ENCODE data around the gene SLC23A2. TPM values are rescaled to one million over a fixed set of nuclear protein-coding genes. Genes with fewer than 3 reads are reported as not detected.
A peak's percentile ranks its signal among the peaks of the same experiment; 100 is the strongest.
"Not testable (repeated sequence)": the region's sequence is repeated elsewhere in the genome, so short reads cannot be mapped to it uniquely, and the experiment has no call there.

SLC23A2 gene
- total RNA-seq, 2 experiments from 2014 or later, result 18.1 to 20.6 TPM

DNA sequence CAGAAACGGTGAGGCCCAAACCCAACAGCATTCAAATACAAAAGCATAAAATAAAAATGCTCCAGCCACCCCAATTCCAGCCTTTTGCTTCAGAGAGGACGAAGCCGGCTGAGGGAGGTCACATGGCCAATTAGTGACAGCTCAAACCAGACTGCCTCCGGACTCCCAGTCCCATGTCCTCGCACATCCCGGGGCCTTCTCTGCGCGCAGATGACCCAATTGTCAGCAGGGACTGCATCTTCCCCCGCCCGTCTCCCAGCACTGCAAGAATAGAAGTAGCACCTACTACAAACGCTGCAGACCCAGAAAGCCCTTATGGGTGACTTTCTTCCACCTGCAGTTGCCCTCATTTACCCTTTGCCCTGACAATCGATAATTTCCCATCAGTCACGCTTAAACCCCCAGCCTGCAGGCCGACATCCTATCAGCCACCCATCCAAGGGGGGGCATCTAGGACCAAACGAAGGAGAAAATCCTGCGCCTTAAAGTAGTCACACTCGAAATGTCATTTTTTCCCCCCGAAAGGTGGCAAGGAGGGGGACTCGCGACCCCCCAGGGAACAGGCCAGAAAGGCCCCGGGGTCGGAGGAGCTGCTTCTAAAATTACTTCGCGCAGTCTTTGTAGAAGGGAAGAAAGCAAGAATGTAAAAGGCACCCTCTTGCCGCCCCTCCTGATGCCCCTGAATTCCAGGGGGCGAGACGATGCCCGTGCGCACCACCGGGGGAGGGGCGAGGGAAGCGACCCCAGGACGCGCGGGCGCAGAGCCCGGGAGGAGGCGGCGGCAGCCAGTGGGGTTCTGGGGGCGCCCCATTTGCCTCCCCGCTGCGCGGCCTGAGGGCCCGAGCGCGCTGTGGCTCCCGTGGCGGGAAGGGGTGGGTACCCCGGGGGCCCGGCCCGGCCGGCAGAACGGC is 792 bp downstream of the SLC23A2 start:
- ChIA-PET CTCF (interaction anchor here (0.6 to 0.9 kb wide), 3 partner anchors 15 to 19 kb away, joined by 3 read pairs; no protein-coding TSS in a partner anchor), POLR2A (interaction anchor here (0.6 kb wide), 1 partner anchor 31 kb away, joined by 6 read pairs; no protein-coding TSS in a partner anchor)
- peak; percentile 21 for DNase-seq
- Mint-ChIP-seq H3K9me3 (peaks cover 2% of the 10 kb centered on the region), H3K27ac (peak overlapping the region; percentile 87), H3K4me3 (peak overlapping the region; percentile 87), H3K4me1 (peaks cover 40% of the 10 kb centered on the region), H3K36me3 (ENCODE audit: low read depth) (peaks cover 3% of the 10 kb centered on the region), H3K27me3 (peaks cover 7% of the 10 kb centered on the region)

DNA sequence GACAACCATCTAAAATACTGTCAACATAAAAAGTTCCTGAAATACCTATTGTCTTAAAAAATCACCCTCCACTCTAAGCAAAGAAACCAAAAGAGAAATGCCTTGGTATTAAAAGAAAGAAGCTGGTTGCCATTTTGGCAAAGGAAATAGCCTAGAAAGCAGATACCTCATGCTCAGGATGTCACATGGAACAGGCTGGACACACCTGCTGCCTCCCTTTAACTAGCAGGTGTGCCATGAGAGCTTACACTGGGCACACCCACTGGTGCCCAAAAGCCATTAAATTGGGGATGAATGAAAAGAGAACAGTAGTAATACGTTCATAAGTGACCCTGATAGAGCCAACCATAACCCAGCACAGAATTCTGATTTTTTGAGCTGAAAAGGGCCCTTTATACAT is 1.5 kb downstream of the SLC23A2 start:
- H3K27me3 Mint-ChIP-seq, result peaks cover 7% of the 10 kb centered on the region
- CTCF ChIA-PET, result interaction anchor here (0.6 to 0.9 kb wide), 2 partner anchors 15 to 16 kb away, joined by 3 read pairs; no protein-coding TSS in a partner anchor
- peaks cover 40% of the 10 kb centered on the region for H3K4me1 Mint-ChIP-seq
- POLR2A ChIA-PET, result interaction anchor here (0.6 kb wide), 1 partner anchor 314 kb away, joined by 3 read pairs; no protein-coding TSS in a partner anchor
- DNase-seq, result no peak
- H3K36me3 Mint-ChIP-seq (ENCODE audit: low read depth), result peaks cover 3% of the 10 kb centered on the region
- peak overlapping the region; percentile 87 for H3K4me3 Mint-ChIP-seq
- peak overlapping the region; percentile 87 for H3K27ac Mint-ChIP-seq
- H3K9me3 Mint-ChIP-seq, result peaks cover 2% of the 10 kb centered on the region

DNA sequence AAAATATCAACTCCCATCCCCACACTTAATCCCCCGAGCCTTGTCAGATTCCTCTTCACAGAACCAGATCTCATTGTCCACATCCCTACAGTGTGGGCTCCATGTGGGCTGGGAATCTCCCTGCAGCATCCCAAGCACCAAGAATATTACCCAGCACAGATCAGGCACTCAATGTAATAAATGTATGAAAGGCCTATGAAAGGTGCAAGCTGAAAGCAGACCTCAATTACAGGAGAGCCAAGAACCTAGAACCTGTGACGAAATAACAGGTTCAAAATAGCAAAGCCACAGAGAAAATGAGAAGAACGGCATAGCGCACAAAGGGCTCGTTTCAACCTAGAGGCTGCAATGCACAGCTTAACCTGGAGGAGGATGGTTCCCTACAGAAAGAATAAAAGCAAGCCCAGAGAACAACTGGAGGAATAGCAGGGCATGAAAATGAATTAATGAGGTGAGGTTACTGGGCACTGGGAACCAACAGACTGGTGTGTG is 3.1 kb downstream of the SLC23A2 start:
- POLR2A ChIA-PET, result no interaction called here
- CTCF ChIA-PET, result interaction anchor here (0.6 to 1.6 kb wide), 3 partner anchors 10 to 143 kb away, joined by 3 read pairs; no protein-coding TSS in a partner anchor
- H3K4me1 Mint-ChIP-seq, result peaks cover 38% of the 10 kb centered on the region
- DNase-seq, result no peak
- H3K9me3 Mint-ChIP-seq, result peaks cover 2% of the 10 kb centered on the region
- H3K36me3 Mint-ChIP-seq (ENCODE audit: low read depth), result peaks cover 3% of the 10 kb centered on the region
- H3K27me3 Mint-ChIP-seq, result peaks cover 2% of the 10 kb centered on the region
- H3K27ac Mint-ChIP-seq, result peak overlapping the region; percentile 0
- H3K4me3 Mint-ChIP-seq, result no peak overlapping the region

- H3K27ac Mint-ChIP-seq, result no peak overlapping the region
- CTCF ChIA-PET, result no interaction called here
- H3K4me3 Mint-ChIP-seq, result no peak overlapping the region
- DNase-seq, result no peak
- POLR2A ChIA-PET, result no interaction called here
- peaks cover 2% of the 10 kb centered on the region for H3K9me3 Mint-ChIP-seq
- H3K27me3 Mint-ChIP-seq, result no peaks in the 10 kb centered on the region
- peaks cover 3% of the 10 kb centered on the region for H3K36me3 Mint-ChIP-seq (ENCODE audit: low read depth)
- H3K4me1 Mint-ChIP-seq, result peaks cover 36% of the 10 kb centered on the region
These were observed 4.1 kb downstream of the SLC23A2 start for GRCh38 chr20:4997222-4997621.

GRCh38 chr20:4989570-4989969 is 11.7 kb downstream of the SLC23A2 start:
- CTCF ChIA-PET, result interaction anchor here (0.6 kb wide), 1 partner anchor 52 kb away, joined by 3 read pairs; no protein-coding TSS in a partner anchor

GRCh38 chr20:4987130-4987529 is 14.2 kb downstream of the SLC23A2 start:
- H3K4me3 Mint-ChIP-seq, result no peak overlapping the region
- no peaks in the 10 kb centered on the region for H3K27me3 Mint-ChIP-seq
- H3K9me3 Mint-ChIP-seq, result no peaks in the 10 kb centered on the region
- H3K36me3 Mint-ChIP-seq (ENCODE audit: low read depth), result peaks cover 3% of the 10 kb centered on the region
- POLR2A ChIA-PET, result no interaction called here
- DNase-seq, result no peak
- CTCF ChIA-PET, result no interaction called here
- peaks cover 13% of the 10 kb centered on the region for H3K4me1 Mint-ChIP-seq
- H3K27ac Mint-ChIP-seq, result no peak overlapping the region

More at GRCh38 chr20:4989570-4989969, 11.7 kb downstream of the SLC23A2 start:
- POLR2A ChIA-PET, result interaction anchor here (0.6 kb wide), 1 partner anchor 76 kb away, joined by 4 read pairs; no protein-coding TSS in a partner anchor
- Mint-ChIP-seq H3K4me1 (peaks cover 11% of the 10 kb centered on the region), H3K27ac (no peak overlapping the region), H3K9me3 (no peaks in the 10 kb centered on the region), H3K4me3 (no peak overlapping the region), H3K36me3 (ENCODE audit: low read depth) (peaks cover 3% of the 10 kb centered on the region), H3K27me3 (no peaks in the 10 kb centered on the region)
- DNase-seq, result no peak

GRCh38 chr20:4985658-4986057 is 15.7 kb downstream of the SLC23A2 start:
- DNase-seq, result no peak
- Mint-ChIP-seq H3K27me3 (no peaks in the 10 kb centered on the region), H3K36me3 (ENCODE audit: low read depth) (peaks cover 3% of the 10 kb centered on the region), H3K4me1 (peaks cover 16% of the 10 kb centered on the region), H3K9me3 (no peaks in the 10 kb centered on the region), H3K4me3 (no peak overlapping the region), H3K27ac (no peak overlapping the region)
- ChIA-PET CTCF (interaction anchor here (0.6 to 1.4 kb wide), 2 partner anchors 117 to 245 kb away, joined by 3 read pairs; no protein-coding TSS in a partner anchor), POLR2A (no interaction called here)

- POLR2A ChIA-PET, result no interaction called here
- H3K4me1 Mint-ChIP-seq, result peaks cover 15% of the 10 kb centered on the region
- DNase-seq, result no peak
- no peak overlapping the region for H3K4me3 Mint-ChIP-seq
- no peaks in the 10 kb centered on the region for H3K27me3 Mint-ChIP-seq
- no peak overlapping the region for H3K27ac Mint-ChIP-seq
- H3K9me3 Mint-ChIP-seq, result no peaks in the 10 kb centered on the region
- CTCF ChIA-PET, result interaction anchor here (0.8 kb wide), 1 partner anchor 29 kb away, joined by 4 read pairs; no protein-coding TSS in a partner anchor
- H3K36me3 Mint-ChIP-seq (ENCODE audit: low read depth), result peaks cover 3% of the 10 kb centered on the region
These were observed 19.0 kb downstream of the SLC23A2 start for GRCh38 chr20:4982281-4982680.

DNA sequence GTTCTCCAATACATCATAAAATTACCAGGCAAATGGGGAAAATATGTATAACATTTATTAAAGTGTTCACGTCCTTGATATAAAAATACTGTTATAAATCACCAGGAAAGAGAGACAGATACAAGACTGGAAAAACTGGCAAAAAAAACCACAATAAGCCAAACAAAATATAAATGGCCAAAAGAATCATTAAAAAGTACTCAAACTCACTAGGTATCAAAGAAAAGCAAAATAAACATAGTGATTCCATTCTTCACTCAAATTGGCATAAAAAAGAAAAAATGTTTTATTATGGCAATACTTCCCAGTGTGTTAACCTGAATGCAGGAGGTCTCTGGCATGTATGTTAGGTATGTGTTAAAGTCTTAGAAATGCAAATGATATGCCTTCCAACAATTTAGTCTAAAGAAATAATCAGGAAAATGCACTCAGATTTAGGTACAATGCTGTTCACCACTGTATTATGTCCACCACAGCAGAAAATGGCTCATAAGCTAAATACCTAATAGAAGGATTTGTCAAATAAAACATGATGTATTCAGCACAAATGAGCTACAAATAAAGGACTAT is 21.4 kb downstream of the SLC23A2 start:
- Mint-ChIP-seq H3K9me3 (no peaks in the 10 kb centered on the region), H3K4me1 (peaks cover 17% of the 10 kb centered on the region), H3K27me3 (no peaks in the 10 kb centered on the region), H3K4me3 (no peak overlapping the region), H3K36me3 (ENCODE audit: low read depth) (no peaks in the 10 kb centered on the region), H3K27ac (no peak overlapping the region)
- POLR2A ChIA-PET, result no interaction called here
- CTCF ChIA-PET, result interaction anchor here (0.6 kb wide), 1 partner anchor 210 kb away, joined by 3 read pairs; no protein-coding TSS in a partner anchor
- DNase-seq, result no peak

DNA sequence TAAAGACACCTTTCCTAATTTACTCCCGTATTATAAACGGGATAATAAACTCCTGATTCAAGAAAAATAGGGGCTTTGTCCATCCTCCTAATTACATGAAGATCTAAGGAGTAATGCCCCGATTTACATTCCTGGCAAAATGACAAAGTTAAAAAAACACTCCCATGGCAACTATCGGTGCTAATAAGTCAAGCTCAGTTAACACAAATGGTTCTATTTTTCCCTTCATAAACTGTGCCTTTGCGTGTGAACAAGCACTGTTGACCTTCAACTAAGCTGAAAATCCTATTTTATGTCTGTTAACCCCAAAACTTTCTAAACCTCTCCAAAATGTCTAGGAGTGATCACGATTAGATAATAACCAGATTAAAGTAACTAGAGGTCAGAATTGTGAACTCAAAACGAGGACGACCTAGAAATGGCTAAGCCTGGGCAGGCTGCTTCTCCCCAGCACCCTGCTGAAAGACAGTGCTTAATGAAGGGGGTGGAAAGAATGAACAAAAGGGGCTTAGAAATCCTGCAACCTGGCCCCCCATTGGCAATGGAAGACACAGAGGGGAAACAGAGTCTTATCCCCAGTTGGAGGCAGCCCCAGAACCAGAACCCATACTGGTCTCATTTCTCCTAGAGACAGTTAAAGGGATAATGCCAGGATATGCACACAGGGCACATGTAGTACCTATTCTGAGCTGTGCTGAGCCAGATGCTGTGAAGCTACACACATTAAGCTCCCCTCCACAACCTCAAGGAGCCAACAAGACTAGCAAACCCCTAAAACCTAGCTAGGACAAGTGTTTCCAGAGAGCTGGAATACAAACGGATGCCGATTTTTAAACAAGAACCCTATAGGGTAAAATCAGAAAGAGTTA is 23.0 kb downstream of the SLC23A2 start:
- no peaks in the 10 kb centered on the region for H3K36me3 Mint-ChIP-seq (ENCODE audit: low read depth)
- H3K9me3 Mint-ChIP-seq, result no peaks in the 10 kb centered on the region
- H3K4me3 Mint-ChIP-seq, result no peak overlapping the region
- POLR2A ChIA-PET, result no interaction called here
- no peaks in the 10 kb centered on the region for H3K27me3 Mint-ChIP-seq
- CTCF ChIA-PET, result interaction anchor here (0.6 to 1.0 kb wide), 2 partner anchors 27 to 70 kb away, joined by 6 read pairs; no protein-coding TSS in a partner anchor
- no peak for DNase-seq
- H3K4me1 Mint-ChIP-seq, result peaks cover 26% of the 10 kb centered on the region
- no peak overlapping the region for H3K27ac Mint-ChIP-seq

DNA sequence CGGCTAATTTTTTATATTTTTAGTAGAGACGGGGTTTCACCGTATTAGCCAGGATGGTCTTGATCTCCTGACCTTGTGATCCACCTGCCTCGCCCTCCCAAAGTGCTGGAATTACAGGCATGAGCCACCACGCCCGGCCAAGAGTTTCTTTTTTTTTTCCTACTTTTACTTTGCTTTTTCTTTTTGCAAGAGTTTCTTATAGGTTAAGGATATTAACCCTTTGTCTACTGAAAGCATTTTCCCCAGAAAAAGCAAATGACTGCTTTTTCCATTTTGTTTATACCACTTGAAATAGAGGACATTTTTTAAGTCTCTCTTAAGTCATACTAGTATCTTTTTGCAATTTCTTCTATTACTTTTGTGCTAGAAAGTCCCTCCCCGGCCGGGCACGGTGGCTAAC is 25.3 kb downstream of the SLC23A2 start:
- not testable (repeated sequence) for H3K27me3 Mint-ChIP-seq

More for the DNA sequence above, 25.3 kb downstream of the SLC23A2 start:
- H3K4me3 Mint-ChIP-seq; H3K27ac Mint-ChIP-seq; POLR2A ChIA-PET; H3K36me3 Mint-ChIP-seq (ENCODE audit: low read depth); DNase-seq; H3K9me3 Mint-ChIP-seq: not testable (repeated sequence)
- CTCF ChIA-PET, result interaction anchor here (0.7 kb wide), 1 partner anchor 20 kb away, joined by 4 read pairs; no protein-coding TSS in a partner anchor
- peaks cover 32% of the 10 kb centered on the region for H3K4me1 Mint-ChIP-seq
